GM23248 (cell line): Measurements from ENCODE around the gene THRSP.

Source experiments
- EZH2 ChIP-seq: fragments of 200-600 bp; sonication (generic); IDR thresholded peaks from 2 replicates; pipeline ENCODE4 v1.6.1; 2018; ENCODE audit warnings: antibody characterized with exemption, mild to moderate bottlenecking; ENCODE audit not compliant: insufficient read depth, poor library complexity, severe bottlenecking
- EZH2phosphoT487 ChIP-seq: fragments of 200-600 bp; sonication (generic); IDR thresholded peaks from 2 replicates; pipeline ENCODE4 v1.6.1; 2018; ENCODE audit warnings: antibody characterized with exemption, moderate library complexity, mild to moderate bottlenecking, low read depth; ENCODE audit not compliant: insufficient read depth

GRCh38 chr11:78061921-78062311 is 1.7 kb upstream of the THRSP start:
- TF ChIP-seq EZH2phosphoT487 (no peak), EZH2 (no peak)
